GM21619 (cell line): ENCODE results near the gene CDS1.
"Not testable (repeated sequence)": the region's sequence is repeated elsewhere in the genome, so short reads cannot be mapped to it uniquely, and the experiment has no call there.

ENCODE experiments used
- ATAC-seq: cut with Tn5 transposase; IDR thresholded peaks from one replicate; pipeline ENCODE4 v1.9.1; 2021; ENCODE audit not compliant: unreplicated experiment

Gene CDS1

GRCh38 chr4:84606645-84607044 lies 23.7 kb downstream of the CDS1 start:
- ATAC-seq = no peak

DNA sequence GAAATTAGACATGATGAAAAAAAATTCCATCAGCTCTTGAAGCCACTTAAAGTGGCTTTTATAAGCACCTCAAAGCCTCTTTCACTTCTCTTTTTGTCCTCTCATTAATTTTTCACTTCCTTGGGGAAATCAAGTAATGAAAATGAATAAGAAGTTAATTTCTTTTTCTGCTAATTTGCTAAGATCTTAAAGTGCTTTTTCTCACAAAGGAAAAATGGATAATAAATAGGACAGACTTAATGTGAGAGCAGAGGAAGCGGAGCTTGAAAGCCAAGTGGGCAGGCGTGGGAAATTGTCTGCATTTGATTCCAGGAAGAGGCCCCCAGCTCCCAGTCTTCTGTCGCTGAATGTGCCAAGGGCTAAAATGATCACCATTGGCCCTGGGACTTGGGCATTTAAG lies 28.6 kb downstream of the CDS1 start:
- ATAC-seq = no peak

GRCh38 chr4:84614891-84615290 lies 32.0 kb downstream of the CDS1 start:
- ATAC-seq = no peak

DNA sequence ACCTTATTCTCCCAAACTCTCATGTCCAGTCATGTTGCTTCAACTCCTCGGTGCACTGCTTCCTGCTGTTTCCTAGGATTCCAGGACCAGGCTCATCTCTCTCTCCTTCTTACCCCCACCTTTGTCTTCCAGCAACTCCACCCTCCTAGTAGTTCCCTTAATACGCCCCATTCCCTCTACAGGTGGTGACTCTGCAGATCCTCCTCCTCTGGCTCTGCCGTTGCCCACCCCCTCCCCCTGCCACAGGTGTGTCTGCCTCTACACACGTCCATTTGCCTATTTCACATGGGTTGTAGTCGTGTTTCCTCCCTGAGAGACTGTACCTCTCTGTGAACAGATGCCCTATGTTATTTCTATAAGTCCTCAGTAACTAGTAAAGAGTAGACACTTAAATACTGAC lies 32.4 kb downstream of the CDS1 start:
- no peak for ATAC-seq

GRCh38 chr4:84622959-84623358 lies 40.0 kb downstream of the CDS1 start:
- no peak for ATAC-seq

DNA sequence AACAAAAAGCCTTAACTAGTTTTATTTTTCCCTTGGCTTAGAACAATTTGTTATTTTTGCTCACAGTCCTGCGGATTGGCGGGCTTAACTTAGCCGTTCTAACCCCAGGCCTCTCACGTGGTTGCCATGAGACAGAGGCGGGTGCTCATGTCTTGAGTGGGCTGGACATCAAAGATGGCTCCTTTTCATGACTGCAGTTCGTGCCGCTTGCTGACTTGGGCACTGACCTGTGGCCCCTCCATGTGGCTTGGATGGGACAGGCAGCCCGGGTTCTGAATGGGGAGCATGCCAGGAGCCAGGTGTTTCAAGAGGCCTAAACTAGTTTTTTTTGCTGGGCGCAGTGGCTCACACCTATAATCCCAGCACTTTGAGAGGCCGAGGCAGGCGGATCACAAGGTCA lies 40.7 kb downstream of the CDS1 start:
- ATAC-seq = no peak

DNA sequence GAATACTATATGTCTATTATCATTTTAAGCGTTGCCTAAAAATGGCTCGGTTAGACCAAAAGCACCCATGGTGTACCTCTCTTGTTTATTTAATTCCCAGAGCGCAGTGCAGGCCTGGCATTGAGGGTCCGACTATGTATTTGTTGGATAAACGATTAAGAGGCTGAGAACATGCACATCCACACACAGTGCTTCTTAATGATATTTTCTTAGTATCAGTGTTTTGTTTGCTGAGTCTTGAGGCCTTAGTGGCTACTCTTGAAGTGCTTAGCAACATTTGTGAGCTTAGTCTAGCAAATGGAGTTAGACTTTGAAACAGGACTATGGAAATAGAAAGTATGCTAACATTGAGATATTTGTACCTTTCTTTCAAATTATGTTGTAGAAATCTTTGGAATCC lies 43.7 kb downstream of the CDS1 start:
- ATAC-seq = no peak

DNA sequence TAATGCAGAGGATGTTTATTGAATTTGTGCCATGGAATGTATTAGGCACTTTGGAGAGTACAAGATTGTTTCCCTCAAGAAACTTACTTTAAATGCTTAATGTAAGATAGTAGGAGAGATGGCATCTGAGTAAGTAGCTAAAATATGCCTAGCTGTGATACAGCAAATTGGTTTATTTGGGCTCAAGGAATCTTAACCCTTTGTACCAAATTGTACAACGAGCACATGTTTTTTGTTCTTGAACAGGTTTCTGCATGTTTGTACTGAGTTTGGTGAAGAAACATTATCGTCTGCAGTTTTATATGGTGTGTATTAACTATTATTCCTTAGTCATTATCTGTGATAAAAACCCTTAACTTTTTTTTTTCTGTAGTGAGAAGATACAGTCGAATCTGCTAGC lies 48.6 kb downstream of the CDS1 start:
- ATAC-seq = no peak

DNA sequence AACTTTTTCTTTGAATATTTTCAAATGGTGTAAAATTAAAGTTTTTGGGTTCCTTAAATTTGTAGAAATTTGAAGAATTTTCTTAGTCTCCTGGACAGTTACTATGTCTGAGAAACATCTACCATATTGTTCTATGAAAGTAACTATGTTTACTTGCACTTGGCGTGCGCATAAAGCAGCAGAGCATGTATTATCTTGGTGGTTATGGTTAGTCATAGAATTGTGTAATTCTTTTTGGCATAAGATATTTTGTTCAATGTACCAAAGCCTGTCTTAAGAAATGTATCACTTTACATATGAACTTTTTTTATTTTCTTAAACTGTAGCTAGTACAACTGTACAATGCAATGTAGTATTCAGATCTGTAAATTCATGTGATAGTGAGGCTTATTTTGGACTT lies 49.2 kb downstream of the CDS1 start:
- no peak for ATAC-seq

GRCh38 chr4:84634961-84635360 lies 52.0 kb downstream of the CDS1 start:
- no peak for ATAC-seq

DNA sequence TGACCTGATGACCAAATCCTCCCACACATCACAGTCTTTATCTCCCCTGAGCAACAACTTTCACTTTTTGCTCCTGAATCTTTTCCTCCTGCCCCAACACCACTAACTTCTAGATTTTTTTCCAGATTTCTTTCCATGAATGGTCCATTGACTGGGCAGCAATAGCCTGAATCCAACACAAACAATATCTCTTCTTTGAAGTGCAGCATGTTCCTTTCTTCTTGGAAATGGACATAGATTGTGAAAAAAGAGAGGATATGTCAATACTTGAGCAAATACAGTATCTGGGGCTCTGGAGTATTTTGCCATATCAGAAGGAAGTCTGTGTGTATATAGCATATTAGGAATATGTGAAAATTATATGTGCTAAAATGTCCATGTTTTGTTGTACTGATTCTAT lies 55.2 kb downstream of the CDS1 start:
- ATAC-seq = no peak

GRCh38 chr4:84639145-84639544 lies 56.2 kb downstream of the CDS1 start:
- ATAC-seq = no peak

- no peak for ATAC-seq
Measured at GRCh38 chr4:84644087-84644486, 61.2 kb downstream of the CDS1 start.

DNA sequence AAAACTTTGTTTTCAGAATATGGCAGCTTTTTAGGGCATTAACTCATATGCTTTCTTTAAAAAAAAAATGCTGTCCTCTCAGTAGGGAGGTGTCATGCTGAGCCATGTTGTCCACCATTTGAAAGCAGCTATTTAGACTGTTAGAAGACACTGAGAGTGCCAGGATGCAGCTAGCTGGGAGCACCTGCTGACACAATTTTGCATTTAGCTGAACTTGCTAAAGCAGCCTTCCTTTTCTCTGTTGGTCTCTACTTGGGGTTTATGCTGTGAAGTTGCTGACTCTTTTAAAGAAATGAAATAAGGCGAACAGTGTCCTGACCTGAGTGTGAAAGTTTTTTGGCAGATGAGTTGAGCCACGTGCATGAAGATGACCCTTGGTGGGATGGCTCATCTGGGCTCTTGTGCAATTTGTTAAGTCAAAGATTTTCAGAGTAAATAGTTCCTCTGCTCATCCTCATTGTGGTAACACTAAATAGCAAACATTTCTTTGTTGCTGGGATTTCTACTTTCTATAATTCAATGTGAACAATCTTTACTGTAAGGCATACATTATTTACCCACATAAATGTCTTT lies 64.5 kb downstream of the CDS1 start:
- ATAC-seq = no peak

- no peak for ATAC-seq
Measured at GRCh38 chr4:84648178-84648577, 65.3 kb downstream of the CDS1 start.

DNA sequence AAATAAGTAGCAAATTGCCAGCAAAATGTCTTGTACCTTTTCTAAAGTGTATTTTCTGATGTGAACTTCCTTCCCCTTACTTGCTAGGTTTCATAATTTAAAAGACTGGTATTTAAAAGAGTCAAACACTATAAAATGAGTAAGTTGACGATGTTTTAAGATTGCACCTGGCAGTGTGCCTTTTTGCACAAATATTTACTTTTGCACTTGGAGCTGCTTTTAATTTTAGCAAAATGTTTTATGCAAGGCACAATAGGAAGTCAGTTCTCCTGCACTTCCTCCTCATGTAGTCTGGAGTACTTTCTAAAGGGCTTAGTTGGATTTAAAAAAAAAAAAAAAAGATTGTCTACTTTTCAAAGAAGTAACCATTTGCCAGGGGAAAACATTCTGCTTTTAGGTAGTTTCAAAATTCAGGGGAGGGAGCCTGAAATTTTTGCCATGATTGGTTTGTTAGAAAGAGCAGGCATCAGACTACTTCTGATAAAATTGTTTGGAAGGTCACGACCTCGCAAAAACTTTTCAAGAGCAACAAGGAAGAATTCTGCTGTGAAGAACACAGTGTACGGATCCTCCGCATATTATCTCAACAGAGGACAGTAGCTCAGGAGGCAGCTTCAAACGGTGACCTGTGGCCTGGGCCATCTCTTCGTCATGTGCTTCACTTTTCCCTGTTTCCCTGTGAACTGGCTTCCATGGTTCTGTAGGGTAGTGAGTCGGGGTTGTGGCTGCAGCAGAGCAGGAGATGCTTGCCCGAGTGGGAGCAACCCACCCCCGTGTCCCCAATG lies 66.1 kb downstream of the CDS1 start:
- no peak for ATAC-seq

GRCh38 chr4:84651499-84651898 lies 68.6 kb downstream of the CDS1 start:
- ATAC-seq = no peak

DNA sequence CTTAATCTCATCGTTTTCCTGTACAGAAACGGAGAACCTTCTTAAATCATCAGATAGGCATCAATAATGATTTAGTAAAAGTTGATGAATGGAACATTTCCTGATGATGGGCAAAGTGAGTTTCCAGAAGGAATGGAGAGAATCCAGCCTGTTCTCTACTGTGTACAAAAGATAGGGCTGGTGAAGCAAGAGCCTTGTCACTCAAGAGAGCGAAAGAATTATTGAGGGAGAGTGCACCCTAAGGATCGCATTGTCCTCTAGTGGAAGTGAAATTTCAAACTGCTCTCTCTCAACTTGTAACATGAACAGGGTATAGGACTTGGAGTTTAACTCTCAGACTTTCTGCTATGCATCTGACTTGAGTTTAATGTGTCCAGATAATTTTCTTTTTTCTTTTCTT lies 69.6 kb downstream of the CDS1 start:
- ATAC-seq = no peak

GRCh38 chr4:84660606-84661005 lies 77.7 kb downstream of the CDS1 start:
- no peak for ATAC-seq

- ATAC-seq = no peak
Measured at GRCh38 chr4:84661191-84661939, 78.4 kb downstream of the CDS1 start.

- ATAC-seq = not testable (repeated sequence)
Measured at GRCh38 chr4:84664767-84665166, 81.8 kb downstream of the CDS1 start.

- no peak for ATAC-seq
Measured at GRCh38 chr4:84666439-84666838, 83.5 kb downstream of the CDS1 start.
